ENCODE results near the gene CFAP54.

GRCh38 chr12:96503976-96504375 is 14.6 kb downstream of the CFAP54 start:
- TF ChIP-seq CBX8 (IDR thresholded peaks at IDR 0.05) (no peak), KDM1A (IDR thresholded peaks at IDR 0.05; ENCODE audit: low read depth) (no peak)
- TF ChIP-seq, protein P1, sequence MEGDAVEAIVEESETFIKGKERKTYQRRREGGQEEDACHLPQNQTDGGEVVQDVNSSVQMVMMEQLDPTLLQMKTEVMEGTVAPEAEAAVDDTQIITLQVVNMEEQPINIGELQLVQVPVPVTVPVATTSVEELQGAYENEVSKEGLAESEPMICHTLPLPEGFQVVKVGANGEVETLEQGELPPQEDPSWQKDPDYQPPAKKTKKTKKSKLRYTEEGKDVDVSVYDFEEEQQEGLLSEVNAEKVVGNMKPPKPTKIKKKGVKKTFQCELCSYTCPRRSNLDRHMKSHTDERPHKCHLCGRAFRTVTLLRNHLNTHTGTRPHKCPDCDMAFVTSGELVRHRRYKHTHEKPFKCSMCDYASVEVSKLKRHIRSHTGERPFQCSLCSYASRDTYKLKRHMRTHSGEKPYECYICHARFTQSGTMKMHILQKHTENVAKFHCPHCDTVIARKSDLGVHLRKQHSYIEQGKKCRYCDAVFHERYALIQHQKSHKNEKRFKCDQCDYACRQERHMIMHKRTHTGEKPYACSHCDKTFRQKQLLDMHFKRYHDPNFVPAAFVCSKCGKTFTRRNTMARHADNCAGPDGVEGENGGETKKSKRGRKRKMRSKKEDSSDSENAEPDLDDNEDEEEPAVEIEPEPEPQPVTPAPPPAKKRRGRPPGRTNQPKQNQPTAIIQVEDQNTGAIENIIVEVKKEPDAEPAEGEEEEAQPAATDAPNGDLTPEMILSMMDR (IDR thresholded peaks at IDR 0.05), result no peak
